ENCODE data around the gene DIPK1B.

DNA sequence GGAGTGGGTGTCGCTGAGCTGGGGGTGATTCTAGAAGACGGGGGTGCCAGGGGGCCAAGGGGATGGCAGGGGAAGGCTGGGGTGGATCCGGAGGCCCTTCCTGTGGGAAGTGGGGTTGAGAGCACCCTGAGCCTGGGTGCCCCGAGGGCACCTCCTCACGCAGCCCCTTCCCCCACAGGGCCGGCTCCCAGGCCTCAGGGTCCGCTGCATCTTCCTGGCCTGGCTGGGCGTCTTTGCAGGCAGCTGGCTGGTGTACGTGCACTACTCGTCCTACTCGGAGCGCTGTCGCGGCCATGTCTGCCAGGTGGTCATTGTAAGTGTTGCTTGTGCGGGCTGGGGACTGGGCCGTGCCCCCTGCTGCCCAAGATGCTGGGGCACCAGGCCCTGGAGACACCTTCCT lies 5.0 kb downstream of the DIPK1B start:
- TF ChIP-seq CTCF (IDR thresholded peaks at IDR 0.05), result no peak
- TF ChIP-seq POLR2A (IDR thresholded peaks at IDR 0.05), result no peak
